Measurements from ENCODE around the gene EMC9.

EMC9 gene

GRCh38 chr14:24143511-24143910, 2.1 kb upstream of the EMC9 start:
- no peak for TF ChIP-seq CTCF (IDR thresholded peaks at IDR 0.05; ENCODE audit: low read depth, low read length, missing control alignments)
- no peak overlapping the region for H3K4me3 ChIP-seq (ENCODE audit: low read depth, low read length)
- no peak for DNase-seq (ENCODE audit: low read depth)

GRCh38 chr14:24139272-24139934, 2.0 kb downstream of the EMC9 start:
- no peak for DNase-seq (ENCODE audit: low read depth)
- peak overlapping the region; percentile 70 for H3K4me3 ChIP-seq (ENCODE audit: low read depth, low read length)
- TF ChIP-seq CTCF (IDR thresholded peaks at IDR 0.05; ENCODE audit: low read depth, low read length, missing control alignments): peak; percentile 24

- no peak for TF ChIP-seq CTCF (IDR thresholded peaks at IDR 0.05; ENCODE audit: low read depth, low read length, missing control alignments)
- no peak overlapping the region; the same call in 1 of the 2 replicates for H3K4me3 ChIP-seq (ENCODE audit: low read depth, low read length)
- DNase-seq (ENCODE audit: low read depth): no peak
Measured at GRCh38 chr14:24138396-24139271, 2.8 kb downstream of the EMC9 start.

- TF ChIP-seq CTCF (IDR thresholded peaks at IDR 0.05; ENCODE audit: low read depth, low read length, missing control alignments): no peak
- H3K4me3 ChIP-seq (ENCODE audit: low read depth, low read length): no peak overlapping the region
- no peak for DNase-seq (ENCODE audit: low read depth)
Measured at GRCh38 chr14:24137529-24138395, 3.6 kb downstream of the EMC9 start.

- TF ChIP-seq CTCF (IDR thresholded peaks at IDR 0.05; ENCODE audit: low read depth, low read length, missing control alignments): no peak
- DNase-seq (ENCODE audit: low read depth): no peak
Measured at GRCh38 chr14:24136684-24137528, 4.5 kb downstream of the EMC9 start.

More at GRCh38 chr14:24136684-24137528, 4.5 kb downstream of the EMC9 start:
- peak overlapping the region; percentile 95 for H3K4me3 ChIP-seq (ENCODE audit: low read depth, low read length)

All from GM12864 (cell line).